ENCODE measurements around the gene PUS7L.

DNA sequence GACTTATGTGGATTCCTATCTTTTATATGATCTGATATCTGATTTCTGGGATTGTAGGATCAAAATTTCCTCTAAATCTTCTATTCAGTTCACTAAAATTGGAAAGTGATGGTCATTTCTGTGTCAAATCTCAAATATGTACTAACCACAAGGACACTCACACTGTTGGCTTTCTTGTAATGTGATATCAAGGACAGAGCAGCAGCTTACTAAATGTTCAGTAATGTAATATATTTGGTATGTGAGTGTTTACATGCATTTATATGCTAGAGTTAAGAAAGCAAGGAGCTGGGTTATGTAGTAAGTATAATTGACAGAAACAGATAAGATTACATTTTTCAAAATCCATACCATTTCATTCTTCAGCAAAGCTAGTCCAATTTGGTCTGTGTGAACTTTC lies 16.5 kb downstream of the PUS7L start:
- TF ChIP-seq, protein P1, sequence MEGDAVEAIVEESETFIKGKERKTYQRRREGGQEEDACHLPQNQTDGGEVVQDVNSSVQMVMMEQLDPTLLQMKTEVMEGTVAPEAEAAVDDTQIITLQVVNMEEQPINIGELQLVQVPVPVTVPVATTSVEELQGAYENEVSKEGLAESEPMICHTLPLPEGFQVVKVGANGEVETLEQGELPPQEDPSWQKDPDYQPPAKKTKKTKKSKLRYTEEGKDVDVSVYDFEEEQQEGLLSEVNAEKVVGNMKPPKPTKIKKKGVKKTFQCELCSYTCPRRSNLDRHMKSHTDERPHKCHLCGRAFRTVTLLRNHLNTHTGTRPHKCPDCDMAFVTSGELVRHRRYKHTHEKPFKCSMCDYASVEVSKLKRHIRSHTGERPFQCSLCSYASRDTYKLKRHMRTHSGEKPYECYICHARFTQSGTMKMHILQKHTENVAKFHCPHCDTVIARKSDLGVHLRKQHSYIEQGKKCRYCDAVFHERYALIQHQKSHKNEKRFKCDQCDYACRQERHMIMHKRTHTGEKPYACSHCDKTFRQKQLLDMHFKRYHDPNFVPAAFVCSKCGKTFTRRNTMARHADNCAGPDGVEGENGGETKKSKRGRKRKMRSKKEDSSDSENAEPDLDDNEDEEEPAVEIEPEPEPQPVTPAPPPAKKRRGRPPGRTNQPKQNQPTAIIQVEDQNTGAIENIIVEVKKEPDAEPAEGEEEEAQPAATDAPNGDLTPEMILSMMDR (IDR thresholded peaks at IDR 0.05), result no peak
- no peak for TF ChIP-seq POLR2A (IDR thresholded peaks at IDR 0.05)
- no peak for TF ChIP-seq POLR2AphosphoS5 (IDR thresholded peaks at IDR 0.05)
